Measurements from ENCODE around the gene WASL.
"Not testable (repeated sequence)": the region's sequence is repeated elsewhere in the genome, so short reads cannot be mapped to it uniquely, and the experiment has no call there.

The WASL gene

DNA sequence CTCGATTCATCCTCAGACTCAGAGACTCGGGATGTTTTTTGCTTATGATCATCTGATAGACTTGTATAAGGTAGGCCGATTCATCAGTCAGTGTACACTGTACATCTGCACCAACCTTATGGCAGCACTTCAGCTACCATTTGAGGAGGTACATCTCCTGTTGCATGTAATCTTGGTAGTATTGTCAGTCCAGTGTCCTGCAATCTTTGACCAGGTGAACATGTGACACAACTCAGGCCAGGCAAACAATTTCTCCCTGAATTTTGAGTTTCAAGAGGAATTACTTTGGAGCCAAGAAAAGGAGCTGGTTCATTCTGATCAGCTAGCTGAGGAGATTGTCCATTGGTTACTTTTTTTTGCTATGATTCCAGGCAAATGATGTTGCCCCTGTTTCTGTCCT lies 19.7 kb upstream of the WASL start:
- DNase-seq: no peak

DNA sequence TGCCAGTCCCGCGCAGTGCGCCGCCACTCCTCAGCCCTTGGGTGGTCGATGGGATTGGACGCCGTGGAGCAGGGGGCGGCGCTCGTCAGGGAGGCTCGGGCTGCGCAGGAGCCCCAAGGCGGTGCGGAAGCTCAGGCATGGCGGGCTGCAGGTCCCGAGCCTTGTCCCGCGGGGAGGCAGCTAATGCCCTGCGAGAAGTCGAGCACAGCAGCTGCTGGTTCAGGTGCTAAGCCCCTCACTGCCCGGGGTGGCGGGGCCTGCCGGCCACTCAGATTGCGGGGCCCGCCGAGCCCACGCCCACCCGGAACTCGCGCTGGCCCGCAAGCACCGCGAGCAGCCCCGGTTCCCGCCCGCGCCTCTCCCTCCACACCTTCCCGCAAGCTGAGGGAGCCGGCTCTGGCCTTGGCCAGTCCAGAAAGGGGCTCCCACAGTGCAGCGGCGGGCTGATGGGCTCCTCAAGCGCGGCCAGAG lies 14.4 kb upstream of the WASL start:
- no peak for DNase-seq

- no peak for DNase-seq
Observed at GRCh38 chr7:123761729-123762128, 12.9 kb upstream of the WASL start.

DNA sequence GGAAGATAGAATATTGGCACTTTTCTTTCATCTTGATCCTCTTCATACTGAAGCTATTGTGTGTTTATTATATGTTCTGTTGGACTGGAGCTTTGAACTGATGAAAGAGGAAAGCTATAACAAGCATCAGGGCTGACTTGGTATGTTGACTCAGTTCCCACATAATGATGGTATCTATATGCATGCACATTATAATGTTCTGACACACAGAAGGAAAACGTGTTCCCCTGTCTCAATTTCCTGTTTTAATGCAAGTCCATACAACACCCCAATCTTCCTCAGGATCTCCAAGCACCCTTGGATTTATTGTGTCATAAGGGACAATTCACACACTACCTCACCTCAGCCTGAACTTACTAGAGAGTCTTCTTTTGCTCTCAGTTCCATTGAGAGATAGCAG lies 8.3 kb upstream of the WASL start:
- no peak for DNase-seq

DNA sequence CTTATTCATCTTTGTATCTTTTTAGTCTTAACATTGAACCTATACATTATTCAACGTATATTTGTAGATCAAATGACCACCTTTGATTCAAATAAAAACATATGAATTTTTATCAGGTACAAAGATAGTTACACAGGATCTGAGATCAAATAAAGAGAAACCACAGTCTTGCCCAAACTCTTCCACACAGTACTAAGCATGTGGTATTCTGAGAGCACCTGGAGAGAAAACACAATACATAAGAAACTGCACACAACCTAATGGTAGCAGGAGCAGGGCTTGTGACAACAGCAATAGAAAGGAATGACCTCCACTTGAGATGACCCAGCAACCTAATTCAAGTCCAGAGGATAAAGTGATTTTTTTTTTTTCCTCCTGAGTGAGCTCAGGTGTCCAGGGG lies 6.5 kb upstream of the WASL start:
- no peak for DNase-seq

GRCh38 chr7:123754271-123754871 lies 5.6 kb upstream of the WASL start:
- DNase-seq: no peak

GRCh38 chr7:123752534-123752933 lies 3.7 kb upstream of the WASL start:
- no peak for DNase-seq

DNA sequence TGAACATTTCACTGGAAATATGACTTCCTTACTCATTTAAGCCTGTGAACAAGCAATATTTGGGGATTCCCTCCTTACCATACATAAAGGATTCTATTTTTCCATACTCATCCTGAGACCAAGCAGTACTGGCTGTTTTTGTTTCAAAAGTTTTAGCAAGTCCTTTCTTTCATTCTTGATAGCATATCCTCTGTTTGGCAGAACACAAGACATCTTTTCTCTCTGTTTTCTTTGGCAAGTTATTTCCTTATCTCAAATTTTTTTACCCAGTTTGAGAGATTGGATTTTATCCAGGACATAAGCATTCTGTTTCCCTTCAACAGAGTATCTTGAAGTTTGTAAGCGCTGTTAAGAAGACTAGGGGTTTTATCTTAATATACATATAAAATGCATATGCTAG lies 3.0 kb upstream of the WASL start:
- DNase-seq: no peak

GRCh38 chr7:123750389-123751230 lies 1.8 kb upstream of the WASL start:
- no peak for DNase-seq

GRCh38 chr7:123749537-123749857 lies 694 bp upstream of the WASL start:
- peak in 1 of 6 experiments; percentile 51 for DNase-seq

DNA sequence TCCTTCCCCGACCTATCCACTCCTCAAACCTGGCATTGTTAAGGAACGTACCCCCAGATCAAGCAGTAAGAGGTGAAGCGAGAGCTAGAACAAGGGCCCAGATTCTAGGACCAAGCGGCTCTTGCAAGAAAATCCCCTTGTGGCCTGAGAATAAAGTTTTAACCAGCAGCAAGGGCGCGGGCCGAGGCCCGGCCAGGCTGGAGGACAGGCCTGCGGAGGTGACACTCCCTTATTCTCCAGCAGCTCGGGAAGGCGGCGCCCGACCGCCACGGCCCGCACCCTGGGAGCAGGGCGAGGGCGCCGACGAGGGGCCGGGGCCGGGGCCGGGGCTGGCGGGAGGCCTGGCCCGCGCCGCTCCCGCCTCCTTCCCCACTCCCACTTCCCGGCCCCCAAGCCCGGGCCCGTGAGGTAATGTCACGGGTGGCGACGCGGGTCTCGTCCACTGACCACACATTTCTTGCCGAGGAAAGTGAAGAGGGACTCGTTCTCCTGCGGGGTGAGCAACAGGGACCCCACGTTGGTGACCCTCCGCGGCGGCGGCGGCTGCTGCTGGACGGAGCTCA lies 551 bp downstream of the WASL start:
- peak in 5 of 6 experiments; percentile 26 to 54 (median 35) for DNase-seq

DNA sequence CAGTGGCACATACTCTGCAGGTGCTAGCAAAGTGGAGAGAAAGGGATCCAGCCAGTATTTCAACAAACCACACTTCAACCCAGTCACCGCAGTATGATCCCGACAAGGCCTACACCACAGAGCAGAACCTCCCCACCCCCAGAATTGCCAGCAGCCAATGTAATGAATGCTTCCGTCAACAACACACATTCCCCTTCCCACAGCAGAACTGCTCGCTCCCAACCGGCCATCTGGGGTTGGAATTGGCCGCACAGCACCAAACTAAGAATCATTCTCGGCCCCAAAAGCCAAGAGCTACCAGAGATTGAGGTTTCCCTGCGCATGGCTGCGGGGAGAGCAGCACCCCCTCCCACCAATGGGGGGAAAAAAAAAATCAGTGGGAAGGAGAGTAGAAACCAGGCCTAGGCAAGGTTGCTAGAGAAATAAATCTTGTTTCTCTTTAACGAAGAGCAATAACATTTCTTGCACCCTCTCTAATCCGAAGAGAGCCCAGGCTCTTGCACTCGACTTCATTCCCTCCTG lies 1.1 kb downstream of the WASL start:
- peak in 4 of 6 experiments; percentile 2 to 32 (median 4) for DNase-seq

- DNase-seq: no peak
Observed at GRCh38 chr7:123746931-123747488, 1.8 kb downstream of the WASL start.

DNA sequence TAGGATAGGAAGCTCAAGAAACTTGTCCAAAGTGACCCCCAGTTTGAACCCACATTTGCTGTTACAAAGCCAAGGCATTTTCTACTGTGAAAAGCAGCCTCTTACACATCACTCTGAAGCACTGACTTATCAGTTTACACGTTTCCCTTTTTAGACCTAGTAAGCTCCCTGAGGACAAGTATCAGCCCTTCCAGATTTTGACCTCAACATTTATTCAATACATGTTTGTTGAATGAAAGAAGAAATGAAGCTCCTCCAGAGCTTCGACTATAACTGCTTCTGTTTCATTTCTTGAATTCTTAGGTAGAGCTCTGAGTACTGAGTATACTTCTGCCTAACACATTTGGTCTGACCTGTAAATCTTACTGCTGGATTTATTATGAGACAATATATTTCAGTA lies 2.7 kb downstream of the WASL start:
- DNase-seq: no peak

DNA sequence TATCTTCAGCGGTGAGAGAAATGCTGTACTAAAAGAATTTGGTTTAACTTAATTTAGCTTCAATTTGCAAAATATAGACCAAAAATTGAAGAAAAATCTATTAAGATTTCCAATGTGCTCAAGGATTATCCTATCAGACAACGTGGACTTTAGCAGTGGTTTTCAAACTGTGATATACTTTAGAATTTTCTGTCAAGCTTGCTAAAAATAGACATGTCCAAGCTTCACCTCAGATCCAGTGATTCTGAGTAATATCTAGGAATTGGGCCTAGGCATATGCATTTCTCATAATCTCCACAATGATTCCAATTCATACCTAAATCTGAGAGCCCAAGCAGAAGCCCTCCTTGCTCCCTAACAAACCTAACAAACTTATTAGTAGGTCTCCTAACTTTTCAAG lies 3.4 kb downstream of the WASL start:
- DNase-seq: no peak

DNA sequence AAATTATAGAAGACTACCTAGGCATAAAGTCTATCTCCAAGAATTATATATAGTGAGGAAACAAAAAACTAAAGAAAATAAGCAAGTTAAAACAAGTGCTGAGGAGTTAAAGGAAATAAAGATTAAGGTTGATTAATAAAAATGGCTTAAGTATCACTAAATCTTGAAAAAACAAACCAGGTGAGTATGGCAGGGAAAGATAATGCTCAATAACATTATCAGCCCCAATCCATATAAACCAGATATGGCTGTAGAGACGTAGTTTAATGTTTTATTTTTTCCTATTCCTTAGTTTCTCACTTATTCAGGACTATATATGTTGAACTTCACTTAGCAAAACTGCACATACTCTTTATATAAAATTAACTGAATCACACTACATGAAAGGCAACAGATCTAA lies 4.4 kb downstream of the WASL start:
- no peak for DNase-seq

- no peak for DNase-seq
Observed at GRCh38 chr7:123741940-123742339, 6.9 kb downstream of the WASL start.

- no peak for DNase-seq
Observed at GRCh38 chr7:123738808-123739207, 10.0 kb downstream of the WASL start.

- no peak for DNase-seq
Observed at GRCh38 chr7:123738356-123738755, 10.4 kb downstream of the WASL start.

DNA sequence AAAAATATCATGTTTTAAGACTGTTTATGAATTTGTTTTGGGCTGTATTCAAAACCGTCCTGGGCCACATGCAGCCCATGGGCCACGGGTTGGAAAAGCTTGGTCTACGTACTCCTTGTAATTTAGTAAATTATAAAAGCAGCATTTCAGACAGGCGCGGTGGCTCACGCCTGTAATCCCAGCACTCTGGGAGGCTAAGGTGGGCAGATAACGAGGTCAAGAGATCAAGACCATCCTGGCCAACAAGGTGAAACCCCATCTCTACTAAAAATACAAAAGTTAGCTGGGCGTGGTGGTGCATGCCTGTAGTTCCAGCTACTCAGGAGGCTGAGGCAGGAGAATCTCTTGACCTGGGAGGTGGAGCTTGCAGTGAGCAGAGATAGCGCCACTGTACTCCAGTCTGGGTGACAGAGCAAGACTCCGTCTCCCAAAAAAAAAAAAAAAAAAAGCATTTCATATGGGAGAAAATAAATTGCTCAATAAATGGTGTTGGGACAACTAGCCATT lies 11.6 kb downstream of the WASL start:
- DNase-seq: not testable (repeated sequence)

DNA sequence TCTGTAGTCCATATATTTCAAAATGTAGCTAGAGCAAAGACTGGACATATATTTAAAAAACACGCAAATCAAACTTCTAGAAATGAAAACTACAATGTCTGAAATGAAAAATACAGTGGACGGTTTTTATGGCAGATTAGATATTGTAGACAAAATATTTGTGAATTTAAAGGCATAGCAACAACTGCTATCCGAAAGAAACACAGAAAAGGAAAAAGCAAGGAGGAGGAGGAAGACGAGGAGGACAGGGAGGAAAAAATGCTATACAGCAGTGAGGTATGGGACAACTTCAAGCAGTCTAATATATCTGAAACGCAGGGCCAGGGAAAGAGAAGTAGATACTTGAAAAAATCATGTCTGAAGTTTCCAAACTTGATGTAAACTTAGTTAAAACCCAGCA lies 13.3 kb downstream of the WASL start:
- no peak for DNase-seq

DNA sequence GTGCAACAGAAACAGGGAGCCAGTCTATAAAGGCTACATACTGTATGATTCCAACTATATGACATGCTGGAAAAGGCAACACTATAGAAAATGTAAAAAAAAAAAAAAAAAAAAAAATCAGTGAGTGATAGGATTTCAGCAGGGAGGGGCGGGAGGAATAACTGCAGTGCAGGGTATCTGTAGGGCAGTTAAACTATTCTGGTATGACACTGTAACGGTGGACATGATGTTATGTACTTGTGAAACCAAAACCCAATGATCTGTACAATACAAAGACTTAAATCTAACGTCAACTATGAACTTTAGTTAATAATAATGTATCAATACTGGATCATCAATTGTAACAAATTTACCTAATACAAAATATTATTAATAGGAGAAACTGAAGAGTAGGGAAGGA lies 14.3 kb downstream of the WASL start:
- DNase-seq: no peak

GRCh38 chr7:123732413-123733091 lies 16.3 kb downstream of the WASL start:
- no peak for DNase-seq
